Measurements from ENCODE around the gene SOCS2.
"Not testable (repeated sequence)": the region's sequence is repeated elsewhere in the genome, so short reads cannot be mapped to it uniquely, and the experiment has no call there.

- TF ChIP-seq POLR2AphosphoS5 (IDR thresholded peaks at IDR 0.05; ENCODE audit: low read depth, low read length); POLR2A (IDR thresholded peaks at IDR 0.05; ENCODE audit: low read depth, low read length); TAF1 (IDR thresholded peaks at IDR 0.05; ENCODE audit: low read depth, low read length); SPI1 (IDR thresholded peaks at IDR 0.05; ENCODE audit: low read depth, low read length); POU2F2 (IDR thresholded peaks at IDR 0.05; ENCODE audit: low read depth, low read length); PAX5 (IDR thresholded peaks at IDR 0.05; ENCODE audit: insufficient read depth, low read length, severe bottlenecking): not testable (repeated sequence)
These were observed 52.8 kb downstream of the SOCS2 start for GRCh38 chr12:93625295-93625645.

Measured in GM12891 (cell line).